Naive thymus-derived CD4-positive, alpha-beta T cell (primary cell): ENCODE results near the gene COBLL1. TPM values are rescaled to one million over a fixed set of nuclear protein-coding genes. Genes with fewer than 3 reads are reported as not detected.

ENCODE experiments used
- ATAC-seq: fragments of 150-1000 bp; cut with Tn5 transposase; 2 replicates; pipeline ENCODE4 v1.10.0; 2021; ENCODE audit warnings: mild to moderate bottlenecking, moderate library complexity
- CTCF ChIA-PET: fragments of 350-600 bp; sonication (Branson Sonifier 250); formaldehyde crosslinking; loops from one replicate; lab custom pipeline; 2021; ENCODE audit warnings: antibody characterized with exemption; lab: Charles Lee
- POLR2A ChIA-PET: fragments of 350-600 bp; sonication (Branson Sonifier 250); formaldehyde crosslinking; loops from one replicate; lab custom pipeline; 2021; ENCODE audit warnings: antibody characterized with exemption, inconsistent platforms; lab: Charles Lee
- DNase-seq, 9 donors: peaks; one replicate each; pipeline versions ENCODE4 v3.0.0 to v3.0.0-alpha.2; 2020 to 2022; ENCODE audit warnings: mixed read lengths in 1 of 9
- H3K27ac ChIP-seq: one replicate; pipeline ENCODE4 v1.7.0; 2013; ENCODE audit warnings: mild to moderate bottlenecking, low read depth, low read length, moderate library complexity
- H3K27me3 ChIP-seq, 2 donors: one replicate each; pipeline ENCODE4 v1.7.0; 2013; ENCODE audit warnings: low read length in 2 of 2, mild to moderate bottlenecking in 2 of 2, moderate library complexity in 2 of 2; ENCODE audit not compliant: control insufficient read depth in 2 of 2, insufficient read depth in 2 of 2
- H3K36me3 ChIP-seq, 3 experiments: 1 replicate in 2 of 3; 2 replicates in 1 of 3; pipeline ENCODE4 v1.7.0; 2013; ENCODE audit warnings: low read length in 3 of 3, mild to moderate bottlenecking in 3 of 3, moderate library complexity in 1 of 3; ENCODE audit not compliant: insufficient read depth in 3 of 3, control insufficient read depth in 2 of 3
- H3K4me1 ChIP-seq, 2 donors: one replicate each; pipeline ENCODE4 v1.7.0; 2013; ENCODE audit warnings: low read length in 2 of 2, mild to moderate bottlenecking in 2 of 2, moderate library complexity in 1 of 2; ENCODE audit not compliant: control insufficient read depth in 2 of 2, insufficient read depth in 2 of 2
- H3K4me3 ChIP-seq: 2 replicates; pipeline ENCODE4 v1.7.0; 2013; ENCODE audit warnings: mild to moderate bottlenecking, low read length
- H3K9me3 ChIP-seq, 3 experiments: 1 replicate in 2 of 3; 2 replicates in 1 of 3; pipeline ENCODE4 v1.7.0; 2013; ENCODE audit warnings: low read length in 3 of 3; ENCODE audit not compliant: control insufficient read depth in 2 of 3
- H3K27ac Mint-ChIP-seq, 9 donors: one replicate each; pipeline ENCODE4 v1.8.0; 2020 to 2022; ENCODE audit warnings: mixed read lengths in 9 of 9, mild to moderate bottlenecking in 8 of 9, moderate library complexity in 5 of 9, inconsistent platforms in 2 of 9
- H3K27me3 Mint-ChIP-seq, 5 donors: one replicate each; pipeline ENCODE4 v1.8.0; 2021 to 2022; ENCODE audit warnings: mixed read lengths in 5 of 5, mild to moderate bottlenecking in 1 of 5
- H3K36me3 Mint-ChIP-seq, 5 donors: one replicate each; pipeline ENCODE4 v1.8.0; 2020 to 2022; ENCODE audit warnings: mixed read lengths in 5 of 5, mild to moderate bottlenecking in 3 of 5, inconsistent platforms in 1 of 5
- H3K4me1 Mint-ChIP-seq, 7 donors: one replicate each; pipeline ENCODE4 v1.8.0; 2020 to 2022; ENCODE audit warnings: mixed read lengths in 7 of 7, mild to moderate bottlenecking in 3 of 7, inconsistent platforms in 1 of 7
- H3K4me3 Mint-ChIP-seq, 10 donors: one replicate each; pipeline ENCODE4 v1.8.0; 2020 to 2022; ENCODE audit warnings: mild to moderate bottlenecking in 10 of 10, mixed read lengths in 10 of 10, moderate library complexity in 6 of 10, inconsistent platforms in 2 of 10
- H3K9me3 Mint-ChIP-seq, 11 donors: one replicate each; pipeline ENCODE4 v1.8.0; 2020 to 2022; ENCODE audit warnings: mixed read lengths in 11 of 11, mild to moderate bottlenecking in 4 of 11, inconsistent platforms in 1 of 11, moderate library complexity in 1 of 11
- intact Hi-C, 2 donors: fragments of 100-400 bp; cut with micrococcal nuclease; formaldehyde crosslinking; loops; one replicate each; pipeline ENCODE4 v1.15.1; 2023
- polyA plus RNA-seq, 2 donors: library from polyadenylated mRNA; unstranded; fragments of 300-500 nt; fragmentation: Illumina TruSeq; gene quantifications; one replicate each; pipeline ENCODE4 v1.2.3, GENCODE V29; 2021
- total RNA-seq, 6 experiments: library from RNA in 5 of 6; stranded (reverse) in 5 of 6; gene quantifications; 1 replicate in 5 of 6; 2 replicates in 1 of 6; pipeline ENCODE4 v1.2.3 and lab custom pipeline; 2021 to 2026

COBLL1 gene
- total and polyA plus RNA-seq, 7 experiments from 2014 or later = 0.22 to 8.0 (median 0.57) TPM; not detected in 2

DNA sequence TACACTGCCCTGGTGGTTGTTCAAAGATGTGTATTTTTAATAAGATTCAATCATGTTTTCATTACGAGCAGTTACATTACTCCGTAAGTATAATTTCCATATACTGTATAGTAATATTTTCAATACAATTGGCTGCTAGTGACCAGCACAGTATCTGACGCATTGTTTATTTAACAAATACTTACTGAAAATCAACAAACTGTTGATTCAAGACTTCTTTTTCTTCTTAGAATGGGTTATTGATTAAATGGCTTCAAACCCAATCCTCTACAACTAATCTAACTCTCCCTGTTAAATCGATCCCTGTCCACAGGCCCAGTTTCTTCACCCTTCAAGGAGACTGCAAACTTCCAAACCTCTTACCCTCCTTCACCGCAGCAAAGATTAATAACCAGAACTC lies 18.5 kb downstream of the COBLL1 start:
- no peaks in the 10 kb centered on the region for H3K36me3 Mint-ChIP-seq
- POLR2A ChIA-PET = no interaction called here
- H3K27me3 Mint-ChIP-seq = peaks cover 0 to 8% (median 0%) of the 10 kb centered on the region in 5 donors
- Histone ChIP-seq H3K4me1 (no peaks in the 10 kb centered on the region), H3K27me3 (no peaks in the 10 kb centered on the region), H3K4me3 (no peak overlapping the region), H3K9me3 (no peaks in the 10 kb centered on the region), H3K36me3 (no peaks in the 10 kb centered on the region), H3K27ac (no peak overlapping the region)
- H3K27ac Mint-ChIP-seq = no peak overlapping the region
- H3K9me3 Mint-ChIP-seq = peaks cover 0 to 7% (median 0%) of the 10 kb centered on the region in 11 donors
- no peak overlapping the region for H3K4me3 Mint-ChIP-seq
- ATAC-seq (no peak), DNase-seq (no peak)
- CTCF ChIA-PET = no interaction called here
- intact Hi-C loops = no loop called here
- H3K4me1 Mint-ChIP-seq = no peaks in the 10 kb centered on the region

DNA sequence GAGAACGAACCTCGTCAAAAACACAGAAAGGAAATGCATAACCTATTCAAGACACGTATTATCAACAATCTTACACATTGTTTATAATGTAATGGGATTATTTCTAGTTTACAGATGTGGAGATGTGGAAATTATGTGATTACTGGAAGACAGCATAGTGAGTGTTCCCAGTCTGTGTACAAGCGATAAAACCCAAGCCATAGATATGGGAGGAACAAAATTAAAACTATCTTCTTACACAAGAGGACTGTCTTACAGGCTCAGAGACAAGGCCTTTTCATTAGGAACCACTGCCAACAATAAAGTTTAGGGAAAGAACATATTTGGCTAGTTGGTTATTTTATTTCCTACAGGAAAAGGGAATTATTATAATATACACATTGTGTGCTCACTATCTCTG lies 20.3 kb downstream of the COBLL1 start:
- Mint-ChIP-seq H3K36me3 (no peaks in the 10 kb centered on the region), H3K9me3 (peaks cover 0 to 7% (median 0%) of the 10 kb centered on the region in 11 donors)

DNA sequence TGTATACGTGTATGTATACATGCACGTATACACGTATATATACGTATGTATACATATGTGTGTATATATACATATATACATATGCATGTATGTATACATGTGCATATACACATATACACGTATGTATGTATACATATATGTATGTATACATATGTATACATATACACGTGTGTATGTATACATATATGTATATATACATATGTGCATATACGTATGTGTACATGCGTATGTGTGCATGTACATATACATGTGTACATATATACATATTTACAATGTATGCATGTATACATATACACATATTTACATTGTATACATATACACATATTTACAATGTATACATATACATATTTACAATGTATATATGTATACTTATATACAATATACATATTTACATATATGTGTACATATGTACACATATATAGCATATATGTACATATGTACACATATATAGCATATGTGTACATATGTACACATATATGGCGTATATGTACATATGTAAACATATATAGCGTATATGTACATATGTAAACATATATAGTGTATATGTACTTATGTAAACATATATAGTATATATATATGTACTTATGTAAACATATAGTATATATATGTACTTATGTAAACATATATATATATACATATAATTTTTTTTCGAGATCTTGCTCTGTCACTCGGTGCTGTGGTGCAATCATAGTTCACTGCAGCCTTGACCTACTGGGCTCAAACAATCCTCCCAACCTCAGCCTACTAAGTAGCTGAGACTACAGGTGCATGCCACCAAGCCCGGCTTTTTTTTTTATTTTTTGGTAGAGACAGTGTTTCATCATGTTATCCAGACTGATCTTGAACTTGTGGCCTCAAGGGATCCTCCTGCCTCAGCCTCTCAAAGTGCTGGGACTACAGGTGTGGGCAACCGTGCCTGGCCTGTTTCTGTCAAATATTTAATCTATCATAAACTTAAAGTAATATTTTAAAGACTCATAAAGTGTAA lies 23.2 kb downstream of the COBLL1 start:
- DNase-seq = no peak
- Histone ChIP-seq H3K27me3 (no peaks in the 10 kb centered on the region), H3K36me3 (no peaks in the 10 kb centered on the region), H3K4me3 (no peak overlapping the region), H3K9me3 (no peaks in the 10 kb centered on the region), H3K4me1 (no peaks in the 10 kb centered on the region), H3K27ac (no peak overlapping the region)
- Mint-ChIP-seq H3K27me3 (peaks cover 0 to 4% (median 0%) of the 10 kb centered on the region in 5 donors), H3K36me3 (no peaks in the 10 kb centered on the region), H3K4me1 (no peaks in the 10 kb centered on the region), H3K4me3 (no peak overlapping the region), H3K27ac (no peak overlapping the region), H3K9me3 (peaks cover 0 to 7% (median 0%) of the 10 kb centered on the region in 11 donors)
- no peak for ATAC-seq
- ChIA-PET POLR2A (no interaction called here), CTCF (no interaction called here)
- intact Hi-C loops = no loop called here

More for the DNA sequence above, 20.3 kb downstream of the COBLL1 start:
- Mint-ChIP-seq H3K27me3 (peaks cover 0 to 8% (median 0%) of the 10 kb centered on the region in 5 donors), H3K4me1 (no peaks in the 10 kb centered on the region), H3K4me3 (no peak overlapping the region), H3K27ac (no peak overlapping the region)
- intact Hi-C loops = no loop called here
- Histone ChIP-seq H3K36me3 (no peaks in the 10 kb centered on the region), H3K27me3 (no peaks in the 10 kb centered on the region), H3K9me3 (no peaks in the 10 kb centered on the region), H3K27ac (no peak overlapping the region), H3K4me3 (no peak overlapping the region), H3K4me1 (no peaks in the 10 kb centered on the region)
- no peak for ATAC-seq
- ChIA-PET CTCF (no interaction called here), POLR2A (no interaction called here)
- DNase-seq = no peak

DNA sequence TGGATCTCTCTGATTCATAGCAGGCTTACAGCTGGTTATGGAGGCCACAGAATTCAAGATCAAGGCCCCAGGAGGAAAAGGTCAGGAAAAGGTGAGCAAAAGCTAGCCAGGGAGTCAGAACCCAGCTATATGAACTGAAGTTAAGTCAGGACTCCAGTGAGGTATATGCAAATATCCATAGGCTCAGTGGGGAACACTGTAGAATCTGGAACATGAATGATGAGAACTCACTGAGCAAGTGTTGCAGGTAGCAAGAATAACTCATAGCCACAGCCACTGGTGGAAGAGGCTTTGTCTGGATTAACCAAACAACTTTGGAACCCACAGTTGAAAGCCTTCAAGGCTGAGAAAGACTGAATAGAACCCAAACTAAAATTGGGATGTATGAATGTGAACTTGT lies 24.7 kb downstream of the COBLL1 start:
- H3K4me1 Mint-ChIP-seq = no peaks in the 10 kb centered on the region
- peaks cover 0 to 7% (median 0%) of the 10 kb centered on the region in 11 donors for H3K9me3 Mint-ChIP-seq
- Histone ChIP-seq H3K27me3 (no peaks in the 10 kb centered on the region), H3K9me3 (no peaks in the 10 kb centered on the region), H3K4me3 (no peak overlapping the region), H3K36me3 (no peaks in the 10 kb centered on the region), H3K4me1 (no peaks in the 10 kb centered on the region), H3K27ac (no peak overlapping the region)
- DNase-seq (no peak), ATAC-seq (no peak)
- H3K27me3 Mint-ChIP-seq = no peaks in the 10 kb centered on the region
- H3K27ac Mint-ChIP-seq = no peak overlapping the region
- H3K4me3 Mint-ChIP-seq = no peak overlapping the region
- intact Hi-C loops = no loop called here
- POLR2A ChIA-PET = no interaction called here
- CTCF ChIA-PET = no interaction called here
- H3K36me3 Mint-ChIP-seq = no peaks in the 10 kb centered on the region

DNA sequence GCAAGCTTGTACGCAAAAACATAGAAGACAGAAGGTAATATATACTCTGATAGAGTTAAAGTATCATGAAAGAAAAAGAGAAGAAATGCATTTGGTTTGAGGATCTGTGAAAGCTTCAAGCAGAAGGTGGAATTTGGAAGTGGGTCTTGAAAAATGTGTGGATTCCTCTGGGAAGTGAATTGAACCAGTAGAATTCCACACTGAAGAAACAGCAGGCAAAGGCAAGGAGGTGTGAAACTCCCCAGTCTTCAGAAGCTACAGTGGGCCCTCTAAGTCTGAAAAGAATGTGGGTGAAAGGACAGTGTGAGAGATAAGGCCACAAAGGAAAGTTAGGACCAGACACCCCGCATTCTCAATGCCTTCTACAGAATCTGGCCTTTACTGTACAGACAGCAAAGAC lies 25.6 kb downstream of the COBLL1 start:
- Histone ChIP-seq H3K27me3 (no peaks in the 10 kb centered on the region), H3K9me3 (no peaks in the 10 kb centered on the region), H3K36me3 (no peaks in the 10 kb centered on the region), H3K4me1 (no peaks in the 10 kb centered on the region), H3K27ac (no peak overlapping the region), H3K4me3 (no peak overlapping the region)
- ChIA-PET CTCF (no interaction called here), POLR2A (no interaction called here)
- Mint-ChIP-seq H3K27me3 (no peaks in the 10 kb centered on the region), H3K36me3 (no peaks in the 10 kb centered on the region), H3K27ac (no peak overlapping the region), H3K4me3 (no peak overlapping the region), H3K9me3 (peaks cover 0 to 7% (median 0%) of the 10 kb centered on the region in 11 donors), H3K4me1 (no peaks in the 10 kb centered on the region)
- intact Hi-C loops = no loop called here
- no peak for DNase-seq
- no peak for ATAC-seq

DNA sequence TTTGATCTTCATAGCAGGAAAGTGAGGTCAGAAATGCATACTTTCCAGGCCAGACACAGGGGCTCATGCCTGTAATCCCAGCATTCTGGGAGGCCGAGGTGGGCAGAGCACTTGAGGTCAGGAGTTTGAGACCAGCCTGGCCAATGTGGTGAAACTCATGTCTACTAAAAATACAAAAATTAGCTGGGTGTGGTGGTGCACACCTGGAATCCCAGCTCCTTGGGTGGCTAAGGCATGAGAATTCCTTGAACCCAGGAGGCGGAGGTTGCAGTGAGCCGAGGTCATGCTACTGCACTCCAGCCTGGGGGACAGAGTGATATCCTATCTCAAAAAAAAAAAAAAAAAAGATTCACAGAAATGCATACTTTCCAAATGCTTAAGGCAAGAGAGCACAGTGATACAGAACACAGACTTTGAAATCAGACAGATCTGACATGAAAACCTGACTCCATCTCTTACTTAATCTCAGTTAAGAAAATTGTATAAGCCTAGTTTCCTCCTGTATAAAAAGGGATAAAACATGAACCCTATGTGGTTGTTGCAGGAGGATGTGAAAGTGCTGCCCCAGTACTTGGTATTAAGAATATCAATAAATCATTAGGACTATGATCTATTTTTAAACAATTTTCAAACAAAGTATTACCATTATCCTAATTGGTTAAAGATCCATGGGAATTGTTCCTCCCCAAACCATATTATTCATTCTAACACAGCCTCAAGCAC lies 26.4 kb downstream of the COBLL1 start:
- CTCF ChIA-PET = no interaction called here
- H3K4me3 ChIP-seq = no peak overlapping the region

More for the DNA sequence above, 26.4 kb downstream of the COBLL1 start:
- H3K4me1 Mint-ChIP-seq = peaks cover 0 to 2% (median 0%) of the 10 kb centered on the region in 7 donors
- H3K27me3 Mint-ChIP-seq = no peaks in the 10 kb centered on the region
- no peak overlapping the region for H3K27ac Mint-ChIP-seq
- POLR2A ChIA-PET = no interaction called here
- peaks cover 0 to 7% (median 0%) of the 10 kb centered on the region in 11 donors for H3K9me3 Mint-ChIP-seq
- no peaks in the 10 kb centered on the region for H3K36me3 ChIP-seq
- intact Hi-C loops = no loop called here
- no peaks in the 10 kb centered on the region for H3K27me3 ChIP-seq
- no peak overlapping the region for H3K27ac ChIP-seq
- no peaks in the 10 kb centered on the region for H3K4me1 ChIP-seq
- no peaks in the 10 kb centered on the region for H3K36me3 Mint-ChIP-seq
- ATAC-seq (no peak), DNase-seq (no peak)
- no peak overlapping the region for H3K4me3 Mint-ChIP-seq
- H3K9me3 ChIP-seq = no peaks in the 10 kb centered on the region
